ENCODE measurements around the gene SRMS.
"Not testable (repeated sequence)": the region's sequence is repeated elsewhere in the genome, so short reads cannot be mapped to it uniquely, and the experiment has no call there.

SRMS gene

GRCh38 chr20:63566395-63567135 is 19.0 kb upstream of the SRMS start:
- DNase-seq (ENCODE audit: low spot score): no peak

GRCh38 chr20:63565699-63566335 is 18.3 kb upstream of the SRMS start:
- DNase-seq (ENCODE audit: low spot score): no peak

GRCh38 chr20:63565021-63565698 is 17.6 kb upstream of the SRMS start:
- DNase-seq (ENCODE audit: low spot score): no peak

GRCh38 chr20:63564036-63564810 is 16.7 kb upstream of the SRMS start:
- DNase-seq (ENCODE audit: low spot score): no peak

- no peak for DNase-seq (ENCODE audit: low spot score)
Observed at GRCh38 chr20:63563225-63563935, 15.8 kb upstream of the SRMS start.

GRCh38 chr20:63562461-63563224 is 15.1 kb upstream of the SRMS start:
- DNase-seq (ENCODE audit: low spot score): no peak

GRCh38 chr20:63561624-63562396 is 14.3 kb upstream of the SRMS start:
- DNase-seq (ENCODE audit: low spot score): no peak

DNA sequence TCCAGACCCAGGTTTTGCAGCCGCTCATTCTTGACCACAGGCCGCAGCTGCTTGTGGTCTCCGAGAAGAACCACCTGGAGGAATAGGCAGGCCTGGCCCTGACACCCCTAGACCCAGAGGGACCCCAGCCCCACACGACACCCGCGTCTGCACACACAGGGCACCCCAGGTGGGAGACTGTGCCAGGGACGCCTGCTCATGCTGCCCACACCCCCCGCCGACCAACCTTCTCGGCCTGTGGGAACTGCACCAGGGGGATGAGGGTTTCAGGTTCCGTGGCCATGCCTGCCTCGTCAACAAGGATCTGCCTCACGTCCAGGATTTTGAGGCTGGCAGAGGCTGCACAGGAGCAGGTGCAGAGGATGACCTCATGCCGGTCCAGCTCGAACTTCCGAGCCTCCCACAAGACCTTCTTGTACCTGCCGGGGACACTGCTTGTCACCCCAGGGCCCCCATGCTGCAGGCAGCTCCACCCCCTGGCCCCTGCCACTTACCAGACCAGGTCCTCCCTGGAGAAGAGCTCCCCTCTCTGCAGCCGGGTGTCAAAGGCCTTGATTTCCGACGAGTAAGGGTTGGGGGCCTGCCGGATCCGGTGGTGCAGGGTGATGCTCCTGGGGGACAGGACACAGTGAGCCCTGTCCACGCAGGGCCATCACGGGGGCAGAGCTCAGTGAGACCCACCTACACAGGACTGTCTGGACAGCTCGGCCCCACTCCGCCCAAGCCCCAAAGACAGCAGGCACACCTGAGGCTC is 13.5 kb upstream of the SRMS start:
- DNase-seq (ENCODE audit: low spot score): no peak

DNA sequence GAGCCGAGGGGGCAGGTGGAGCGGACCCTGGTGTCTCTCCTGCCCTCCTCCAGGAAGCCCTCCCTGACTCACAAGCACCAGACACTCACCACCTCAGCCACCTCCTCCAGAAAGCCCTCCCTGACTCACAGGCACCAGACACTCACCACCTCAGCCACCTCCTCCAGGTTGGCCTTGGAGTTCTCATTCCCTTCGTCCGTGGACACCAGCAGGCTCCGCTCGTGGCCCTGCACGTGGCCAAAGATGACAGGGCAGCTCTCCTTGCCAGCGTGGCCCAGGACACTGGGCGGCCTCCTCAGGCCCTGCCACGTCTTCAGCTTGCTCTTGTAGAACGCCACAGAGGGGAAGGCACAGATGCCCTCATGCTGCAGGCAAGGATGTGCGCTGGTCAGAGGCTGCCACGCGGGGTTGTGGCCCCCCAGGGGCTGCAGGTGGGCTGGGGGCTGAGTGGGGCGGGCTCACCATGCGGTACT is 12.8 kb upstream of the SRMS start:
- DNase-seq (ENCODE audit: low spot score): no peak

GRCh38 chr20:63559485-63560332 is 12.2 kb upstream of the SRMS start:
- DNase-seq (ENCODE audit: low spot score): not testable (repeated sequence)

DNA sequence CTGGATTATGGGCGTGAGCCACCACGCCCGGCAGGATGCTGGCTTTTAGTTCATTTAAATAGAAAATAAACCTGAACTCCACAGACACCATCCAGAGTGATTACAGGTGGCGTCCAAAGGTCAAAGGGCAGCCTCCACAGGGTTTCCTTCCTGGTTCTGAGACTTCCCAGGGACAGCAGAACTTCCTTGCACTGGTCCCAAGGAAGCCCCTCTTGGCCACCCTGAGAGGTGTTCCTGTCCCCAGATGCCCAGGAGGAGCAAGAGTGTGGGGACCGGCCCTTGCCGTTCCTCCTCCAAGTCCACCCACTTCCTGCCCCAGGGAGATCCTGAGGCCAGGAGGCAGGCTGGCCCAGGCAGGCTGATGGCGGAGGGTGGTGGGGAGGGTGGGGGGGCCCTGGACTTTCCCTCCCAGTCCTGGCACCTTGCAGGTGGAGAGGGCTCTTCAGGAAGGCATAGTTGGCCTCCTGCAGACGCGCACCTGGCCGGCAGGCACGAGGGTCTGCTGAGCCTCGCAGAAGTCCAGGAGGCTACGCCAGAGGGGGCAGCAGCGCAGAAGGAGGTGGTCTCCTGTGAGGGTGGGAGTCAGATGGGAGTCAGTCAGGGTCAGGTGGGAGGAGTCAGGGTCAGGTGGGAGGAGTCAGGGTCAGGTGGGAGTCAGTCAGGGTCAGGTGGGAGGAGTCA is 11.4 kb upstream of the SRMS start:
- no peak for DNase-seq (ENCODE audit: low spot score)

DNA sequence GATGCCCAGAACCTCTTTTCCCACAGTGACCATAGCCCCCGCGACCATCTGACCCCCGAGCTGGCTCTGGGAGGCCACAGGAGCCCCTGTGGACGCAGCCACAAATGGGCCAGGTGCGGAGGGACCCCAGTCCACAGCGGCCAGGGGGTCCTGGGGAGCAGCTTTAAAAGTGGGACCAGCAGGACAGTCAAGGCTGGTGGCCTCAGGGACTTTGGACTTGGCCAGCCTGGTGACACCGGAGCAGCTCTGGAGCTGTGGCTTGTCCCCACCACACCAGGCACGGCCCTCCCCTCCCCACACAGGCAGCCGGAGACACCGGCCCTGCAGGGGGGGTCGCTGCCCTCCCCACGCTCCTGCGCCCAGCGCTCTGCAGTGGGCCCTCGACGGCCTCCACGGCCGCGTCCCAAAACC is 9.9 kb upstream of the SRMS start:
- no peak for DNase-seq (ENCODE audit: low spot score)

DNA sequence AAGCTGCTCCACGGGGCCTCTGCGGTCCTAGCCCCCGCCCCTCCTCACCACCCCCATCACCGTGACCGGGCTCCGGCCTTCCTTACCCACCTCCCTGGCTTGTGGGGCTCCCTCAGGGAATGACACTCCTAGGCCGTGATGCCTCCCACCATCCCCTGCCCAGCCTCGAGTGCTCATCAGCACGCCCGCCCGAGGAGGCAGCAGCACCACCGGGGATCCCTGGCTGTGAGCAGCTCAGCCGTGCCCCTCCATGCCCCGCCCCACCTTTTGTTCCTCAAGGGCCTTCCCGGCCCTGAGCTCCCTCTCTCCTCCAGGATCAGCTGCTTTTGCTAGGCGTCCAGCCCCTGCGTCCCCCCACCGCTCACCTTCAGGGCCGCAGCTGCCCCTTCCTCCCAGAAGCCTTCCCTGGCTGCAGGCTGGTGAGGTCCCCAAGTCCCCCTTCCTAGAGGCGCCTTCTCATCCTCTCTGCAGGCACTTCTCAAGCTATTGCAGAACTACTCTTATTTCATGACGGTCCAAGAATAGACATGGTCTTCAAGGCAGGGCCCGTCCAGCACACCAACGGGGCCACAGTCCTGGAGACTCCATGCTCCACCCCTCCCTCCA is 9.4 kb upstream of the SRMS start:
- DNase-seq (ENCODE audit: low spot score): no peak

DNA sequence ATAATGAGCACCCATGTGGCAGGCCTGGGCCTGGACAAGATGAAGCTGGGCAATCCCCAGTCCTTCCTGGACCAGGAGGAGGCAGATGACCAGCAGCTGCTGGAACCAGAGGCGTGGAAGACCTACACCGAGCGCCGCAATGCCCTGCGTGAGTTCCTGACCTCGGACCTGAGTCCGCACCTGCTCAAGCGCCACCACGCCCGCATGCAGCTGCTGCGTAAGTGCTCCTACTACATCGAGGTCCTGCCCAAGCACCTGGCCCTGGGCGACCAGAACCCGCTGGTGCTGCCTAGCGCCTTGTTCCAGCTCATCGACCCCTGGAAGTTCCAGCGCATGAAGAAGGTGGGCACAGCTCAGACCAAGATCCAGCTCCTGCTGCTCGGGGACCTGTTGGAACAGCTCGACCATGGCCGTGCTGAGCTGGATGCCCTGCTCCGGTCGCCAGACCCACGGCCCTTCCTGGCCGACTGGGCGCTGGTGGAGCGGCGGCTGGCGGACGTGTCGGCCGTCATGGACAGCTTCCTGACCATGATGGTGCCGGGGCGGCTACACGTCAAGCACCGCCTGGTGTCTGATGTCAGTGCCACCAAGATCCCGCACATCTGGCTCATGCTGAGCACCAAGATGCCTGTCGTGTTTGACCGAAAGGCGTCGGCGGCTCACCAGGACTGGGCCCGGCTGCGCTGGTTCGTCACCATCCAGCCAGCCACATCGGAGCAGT is 8.3 kb upstream of the SRMS start:
- no peak for DNase-seq (ENCODE audit: low spot score)

- no peak for DNase-seq (ENCODE audit: low spot score)
Observed at GRCh38 chr20:63554361-63555278, 7.1 kb upstream of the SRMS start.

- peak; percentile 65 for DNase-seq (ENCODE audit: low spot score)
Observed at GRCh38 chr20:63553933-63554290, 6.4 kb upstream of the SRMS start, which contains the start of gene FNDC11. FNDC11 (plus strand) TSS chr20:63554159; CDS start chr20:63555664, 1,505 bp downstream.
